ENCODE measurements around the gene ITPKC. TPM values are rescaled to one million over a fixed set of nuclear protein-coding genes. Genes with fewer than 3 reads are reported as not detected.

The ITPKC gene
- total and polyA plus RNA-seq, 10 of the 15 experiments (the other 5 are each of a cell fraction or from before 2014, with no cell fraction given), result 0.03 to 6.4 (median 3.5) TPM

GRCh38 chr19:40692212-40692551, 24.7 kb upstream of the ITPKC start:
- Histone ChIP-seq H3K4me2 (ENCODE audit: control insufficient read depth, insufficient read depth) (no peak overlapping the region), H3K27me3 (replicated peaks in 1 of 2; ENCODE audit: control insufficient read depth in 2 of 2, insufficient read depth in 2 of 2, low read length in 1 of 2) (no peaks in the 10 kb centered on the region), H3K9ac (ENCODE audit: control insufficient read depth, insufficient read depth, low read length) (no peak overlapping the region), H3K27ac (ENCODE audit: control insufficient read depth, insufficient read depth) (no peak overlapping the region), H3K4me1 (ENCODE audit: control insufficient read depth, insufficient read depth, low read length) (peaks cover 22% of the 10 kb centered on the region), H3K79me2 (ENCODE audit: control insufficient read depth, insufficient read depth, low read length) (no peaks in the 10 kb centered on the region), H2AFZ (ENCODE audit: control insufficient read depth, low read depth, low read length) (no peak overlapping the region), H3K4me3 (no peak overlapping the region), H3K36me3 (ENCODE audit: control insufficient read depth in 2 of 2, insufficient read depth in 2 of 2, low read length in 1 of 2) (no peaks in the 10 kb centered on the region; a peak in 1 of 4 replicates), H4K20me1 (ENCODE audit: control insufficient read depth, insufficient read depth) (no peaks in the 10 kb centered on the region), H3K9me3 (replicated peaks; ENCODE audit: control insufficient read depth, insufficient read depth, low read length) (no peaks in the 10 kb centered on the region)
- ChIA-PET CTCF (no interaction called here), SMC1A (ENCODE audit: uncharacterized antibody, unreplicated experiment) (no interaction called here), RAD21 (ENCODE audit: unreplicated experiment) (interaction anchor here (0.6 to 1.1 kb wide), 2 partner anchors 29 to 77 kb away, joined by 3 to 4 read pairs; no protein-coding TSS in a partner anchor), POLR2A (interaction anchor here (1.6 to 1.9 kb wide), 2 partner anchors 56 to 85 kb away, joined by 6 to 10 read pairs; no protein-coding TSS in a partner anchor)
- no peak for TF ChIP-seq SP1 (IDR thresholded peaks at IDR 0.05; ENCODE audit: low read depth, low read length)
- TF ChIP-seq NR2C1 (IDR thresholded peaks at IDR 0.05), result no peak
- TF ChIP-seq USF2 (IDR thresholded peaks at IDR 0.05; ENCODE audit: borderline replicate concordance, low read depth, low read length), result no peak
- no peak for TF ChIP-seq EGR1 (IDR thresholded peaks at IDR 0.05; ENCODE audit: borderline replicate concordance in 1 of 2, low read depth in 2 of 2, low read length in 2 of 2)
- TF ChIP-seq RAD21 (IDR thresholded peaks at IDR 0.05; ENCODE audit: insufficient read depth, low read depth, low read length), result no peak
- no peak for TF ChIP-seq SKIL (IDR thresholded peaks at IDR 0.05; ENCODE audit: low read depth, poor library complexity, severe bottlenecking)
- TF ChIP-seq ZSCAN29 (IDR thresholded peaks at IDR 0.05), result no peak
- no peak for TF ChIP-seq E2F4 (IDR thresholded peaks at IDR 0.05; ENCODE audit: low read depth, low read length)
- intact Hi-C loops (cut with micrococcal nuclease; ENCODE audit: unreplicated experiment), result no loop called here
- 100% methylated on average over 6 of the region's 14 CpGs for WGBS (ENCODE audit: insufficient coverage, insufficient replicate concordance, low lambda C conversion rate, missing lambda C conversion rate)
- ATAC-seq (no peak), DNase-seq (ENCODE audit: low read depth, low spot score) (no peak), FAIRE-seq (no peak)
- in situ Hi-C loops (cut with MboI), result no loop called here
- no TSS peak for BruUV-seq (replicated peaks)

Data from GM12878 (cell line).